H1 (cell line): ENCODE measurements around the gene ARHGAP6.

ENCODE experiments used
- CHD2 ChIP-seq: IDR thresholded peaks from 2 replicates; pipeline ENCODE4 v1.6.1; 2012; ENCODE audit warnings: low read length, improper control_type of control experiment
- CHD7 ChIP-seq: fragments of 300-600 bp; sonication (generic); IDR thresholded peaks from 2 replicates; pipeline ENCODE4 v1.7.1; 2012; ENCODE audit warnings: low read length, moderate library complexity, mild to moderate bottlenecking, inconsistent platforms; ENCODE audit not compliant: insufficient replicate concordance
- CTCF ChIP-seq, 3 experiments: IDR thresholded peaks; 1 replicate in 2 of 3; 2 replicates in 1 of 3; pipeline versions ENCODE4 v1.5.1 to v1.6.1; 2011; ENCODE audit warnings: low read length in 3 of 3, mild to moderate bottlenecking in 3 of 3, inconsistent platforms in 2 of 3, low read depth in 1 of 3, moderate library complexity in 1 of 3; ENCODE audit not compliant: insufficient read depth in 1 of 3; ENCODE audit errors: control extremely low read depth in 1 of 3
- FOSL1 ChIP-seq: IDR thresholded peaks from 2 replicates; pipeline ENCODE4 v1.6.1; 2011; ENCODE audit warnings: mild to moderate bottlenecking, low read depth, low read length, moderate library complexity; ENCODE audit not compliant: insufficient read depth
- GABPA ChIP-seq: IDR thresholded peaks from 2 replicates; pipeline ENCODE4 v1.6.1; 2011; ENCODE audit warnings: mild to moderate bottlenecking, low read length, moderate library complexity, borderline replicate concordance; ENCODE audit not compliant: insufficient read depth
- HDAC2 ChIP-seq, 2 experiments: fragments of 300-600 bp in 1 of 2; sonication (generic) in 1 of 2; IDR thresholded peaks; 2 replicates each; pipeline ENCODE4 v1.6.1; 2011 to 2012; ENCODE audit warnings: low read depth in 2 of 2, low read length in 2 of 2, mild to moderate bottlenecking in 2 of 2, moderate library complexity in 2 of 2, borderline replicate concordance in 1 of 2, inconsistent platforms in 1 of 2
- MAX ChIP-seq: IDR thresholded peaks from 2 replicates; pipeline ENCODE4 v1.6.1; 2012; ENCODE audit warnings: inconsistent platforms
- NANOG ChIP-seq: IDR thresholded peaks from 2 replicates; pipeline ENCODE4 v1.6.1; 2011; ENCODE audit warnings: low read length, low read depth, mild to moderate bottlenecking, inconsistent platforms; ENCODE audit not compliant: insufficient read depth, poor library complexity, severe bottlenecking
- POLR2AphosphoS5 ChIP-seq: IDR thresholded peaks from 2 replicates; pipeline ENCODE4 v1.6.1; 2011; ENCODE audit warnings: low read depth, low read length
- SP4 ChIP-seq: IDR thresholded peaks from 2 replicates; pipeline ENCODE4 v1.6.1; 2012; ENCODE audit warnings: low read length, inconsistent platforms

GRCh38 chrX:11188664-11189063 is 477.1 kb downstream of the ARHGAP6 start:
- TF ChIP-seq CTCF (IDR thresholded peaks at IDR 0.05; ENCODE audit: control extremely low read depth in 1 of 3, insufficient read depth in 1 of 3, low read depth in 1 of 3, low read length in 3 of 3) (no peak), FOSL1 (no peak), NANOG (no peak), HDAC2 (IDR thresholded peaks at IDR 0.05; ENCODE audit: borderline replicate concordance in 1 of 2, low read depth in 2 of 2, low read length in 2 of 2) (no peak), MAX (no peak), CHD2 (no peak), GABPA (no peak), CHD7 (no peak), POLR2AphosphoS5 (no peak), SP4 (no peak)
